Measurements from ENCODE around the gene ERCC3. TPM values are rescaled to one million over a fixed set of nuclear protein-coding genes. Genes with fewer than 3 reads are reported as not detected.

Gene ERCC3
- total RNA-seq, 1 donor from 2014 or later, result 52.9 TPM

DNA sequence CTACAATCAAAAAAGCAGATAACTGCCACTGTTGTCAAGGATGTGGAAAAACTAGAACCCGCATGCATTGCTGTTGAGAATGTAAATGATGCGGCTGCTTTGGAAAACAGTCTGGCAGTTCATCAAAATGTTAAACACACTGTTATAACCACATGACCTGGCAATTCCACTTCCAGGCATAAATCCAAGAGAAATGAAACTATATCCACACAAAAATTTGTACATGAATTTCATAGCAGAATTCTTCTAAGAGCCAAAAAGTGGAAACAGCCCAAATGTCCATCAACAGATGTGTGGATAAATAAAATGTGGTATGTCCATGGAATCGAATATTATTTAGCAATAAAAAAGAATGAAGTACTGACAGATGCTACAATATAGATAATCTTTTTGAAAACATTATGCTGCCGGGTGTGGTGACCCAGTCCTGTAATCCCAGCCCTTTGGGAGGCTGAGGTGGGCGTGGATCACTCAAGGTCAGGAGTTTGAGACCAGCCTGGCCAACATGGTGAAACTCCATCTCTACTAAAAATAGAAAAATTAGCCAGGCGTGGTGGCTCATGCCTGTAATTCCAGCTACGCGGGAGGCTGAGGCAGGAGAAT, 32.0 kb downstream of the ERCC3 start:
- TF ChIP-seq, protein P1, sequence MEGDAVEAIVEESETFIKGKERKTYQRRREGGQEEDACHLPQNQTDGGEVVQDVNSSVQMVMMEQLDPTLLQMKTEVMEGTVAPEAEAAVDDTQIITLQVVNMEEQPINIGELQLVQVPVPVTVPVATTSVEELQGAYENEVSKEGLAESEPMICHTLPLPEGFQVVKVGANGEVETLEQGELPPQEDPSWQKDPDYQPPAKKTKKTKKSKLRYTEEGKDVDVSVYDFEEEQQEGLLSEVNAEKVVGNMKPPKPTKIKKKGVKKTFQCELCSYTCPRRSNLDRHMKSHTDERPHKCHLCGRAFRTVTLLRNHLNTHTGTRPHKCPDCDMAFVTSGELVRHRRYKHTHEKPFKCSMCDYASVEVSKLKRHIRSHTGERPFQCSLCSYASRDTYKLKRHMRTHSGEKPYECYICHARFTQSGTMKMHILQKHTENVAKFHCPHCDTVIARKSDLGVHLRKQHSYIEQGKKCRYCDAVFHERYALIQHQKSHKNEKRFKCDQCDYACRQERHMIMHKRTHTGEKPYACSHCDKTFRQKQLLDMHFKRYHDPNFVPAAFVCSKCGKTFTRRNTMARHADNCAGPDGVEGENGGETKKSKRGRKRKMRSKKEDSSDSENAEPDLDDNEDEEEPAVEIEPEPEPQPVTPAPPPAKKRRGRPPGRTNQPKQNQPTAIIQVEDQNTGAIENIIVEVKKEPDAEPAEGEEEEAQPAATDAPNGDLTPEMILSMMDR (conservative IDR thresholded peaks at IDR 0.05), result no peak
- Mint-ChIP-seq H3K27me3 (no peaks in the 10 kb centered on the region), H3K36me3 (peaks cover 52% of the 10 kb centered on the region), H3K4me3 (no peak overlapping the region), H3K27ac (no peak overlapping the region), H3K4me1 (ENCODE audit: unreplicated experiment) (no peaks in the 10 kb centered on the region), H3K9me3 (no peaks in the 10 kb centered on the region)
- no peak for DNase-seq (ENCODE audit: extremely low spot score, unreplicated experiment)

DNA sequence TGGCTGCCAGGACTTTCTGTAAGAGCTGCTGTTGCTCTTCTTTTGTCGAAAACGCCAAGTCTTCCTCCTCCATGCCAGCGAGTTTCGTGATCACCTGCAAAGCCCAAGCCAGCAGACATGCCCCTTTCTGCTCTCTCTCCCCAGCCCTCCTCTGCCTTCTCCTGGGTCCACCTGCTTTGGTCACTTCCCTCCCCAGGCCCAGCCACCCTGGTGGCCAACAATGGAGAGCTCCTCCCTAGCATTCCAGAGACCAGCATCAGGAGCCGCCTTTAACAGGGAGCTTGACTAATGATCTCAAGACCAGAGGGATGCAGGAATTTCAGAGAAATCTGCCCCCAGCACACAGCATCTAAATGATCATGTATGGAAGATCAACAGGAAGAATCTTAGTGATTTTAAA, 34.6 kb downstream of the ERCC3 start:
- no peak overlapping the region for H3K27ac Mint-ChIP-seq
- peaks cover 7% of the 10 kb centered on the region for H3K4me1 Mint-ChIP-seq (ENCODE audit: unreplicated experiment)
- peaks cover 52% of the 10 kb centered on the region for H3K36me3 Mint-ChIP-seq
- H3K27me3 Mint-ChIP-seq, result no peaks in the 10 kb centered on the region
- TF ChIP-seq, protein P1 (conservative IDR thresholded peaks at IDR 0.05), result no peak
- H3K9me3 Mint-ChIP-seq, result no peaks in the 10 kb centered on the region
- no peak for DNase-seq (ENCODE audit: extremely low spot score, unreplicated experiment)
- no peak overlapping the region for H3K4me3 Mint-ChIP-seq

- peaks cover 36% of the 10 kb centered on the region for H3K36me3 Mint-ChIP-seq
- TF ChIP-seq, protein P1 (conservative IDR thresholded peaks at IDR 0.05), result no peak
- no peaks in the 10 kb centered on the region for H3K27me3 Mint-ChIP-seq
- H3K9me3 Mint-ChIP-seq, result no peaks in the 10 kb centered on the region
- no peak overlapping the region for H3K4me3 Mint-ChIP-seq
- H3K27ac Mint-ChIP-seq, result no peak overlapping the region
- DNase-seq (ENCODE audit: extremely low spot score, unreplicated experiment), result no peak
- peaks cover 7% of the 10 kb centered on the region for H3K4me1 Mint-ChIP-seq (ENCODE audit: unreplicated experiment)
Measured at GRCh38 chr2:127256866-127257265, 37.1 kb downstream of the ERCC3 start.

DNA sequence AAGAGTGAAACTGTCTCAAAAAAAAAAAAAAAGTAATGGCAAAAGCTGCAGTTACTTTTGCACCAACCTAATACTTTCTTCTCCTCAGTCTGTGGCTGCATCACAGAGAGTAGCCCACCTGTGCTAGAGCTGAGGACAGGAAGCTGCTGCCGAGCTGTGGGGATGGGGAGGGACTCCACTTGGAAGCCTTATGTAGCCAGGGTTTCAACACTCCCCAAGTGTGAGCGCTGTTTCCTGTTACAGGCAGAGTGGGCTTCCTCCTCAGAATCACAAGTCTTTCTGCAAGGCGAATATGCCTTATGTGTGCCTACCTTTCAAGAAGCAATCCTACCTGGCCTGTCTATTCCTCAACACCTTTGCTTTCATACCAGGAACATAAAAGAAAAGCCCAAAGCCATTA, 37.6 kb downstream of the ERCC3 start:
- DNase-seq (ENCODE audit: extremely low spot score, unreplicated experiment), result no peak
- Mint-ChIP-seq H3K27me3 (no peaks in the 10 kb centered on the region), H3K4me1 (ENCODE audit: unreplicated experiment) (peaks cover 7% of the 10 kb centered on the region), H3K27ac (no peak overlapping the region), H3K9me3 (no peaks in the 10 kb centered on the region), H3K36me3 (peaks cover 35% of the 10 kb centered on the region), H3K4me3 (no peak overlapping the region)
- TF ChIP-seq, protein P1 (conservative IDR thresholded peaks at IDR 0.05), result no peak

DNA sequence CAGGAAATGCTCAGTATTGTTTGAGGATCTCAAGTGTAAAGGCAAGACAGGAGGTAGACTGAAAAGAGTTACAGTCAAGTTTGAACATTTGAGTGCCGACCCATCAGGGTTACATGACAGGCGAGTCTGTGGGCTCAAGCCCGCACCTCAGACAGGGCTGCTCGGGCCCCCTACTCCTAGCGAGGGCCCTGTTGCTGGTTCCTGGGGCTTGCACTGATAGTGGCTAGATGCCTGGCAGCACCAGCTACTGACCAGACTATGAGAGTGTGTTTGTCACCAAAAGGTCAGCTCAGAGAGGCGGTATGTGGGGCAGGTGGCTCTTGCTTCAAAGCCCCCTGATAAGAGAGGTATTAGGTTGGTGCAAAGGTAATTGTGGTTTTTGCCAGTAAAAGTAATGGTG, 38.2 kb downstream of the ERCC3 start:
- H3K4me1 Mint-ChIP-seq (ENCODE audit: unreplicated experiment), result peaks cover 7% of the 10 kb centered on the region
- H3K9me3 Mint-ChIP-seq, result no peaks in the 10 kb centered on the region
- TF ChIP-seq, protein P1 (conservative IDR thresholded peaks at IDR 0.05), result no peak
- no peak overlapping the region for H3K27ac Mint-ChIP-seq
- no peak for DNase-seq (ENCODE audit: extremely low spot score, unreplicated experiment)
- no peak overlapping the region for H3K4me3 Mint-ChIP-seq
- no peaks in the 10 kb centered on the region for H3K27me3 Mint-ChIP-seq
- H3K36me3 Mint-ChIP-seq, result peaks cover 36% of the 10 kb centered on the region

DNA sequence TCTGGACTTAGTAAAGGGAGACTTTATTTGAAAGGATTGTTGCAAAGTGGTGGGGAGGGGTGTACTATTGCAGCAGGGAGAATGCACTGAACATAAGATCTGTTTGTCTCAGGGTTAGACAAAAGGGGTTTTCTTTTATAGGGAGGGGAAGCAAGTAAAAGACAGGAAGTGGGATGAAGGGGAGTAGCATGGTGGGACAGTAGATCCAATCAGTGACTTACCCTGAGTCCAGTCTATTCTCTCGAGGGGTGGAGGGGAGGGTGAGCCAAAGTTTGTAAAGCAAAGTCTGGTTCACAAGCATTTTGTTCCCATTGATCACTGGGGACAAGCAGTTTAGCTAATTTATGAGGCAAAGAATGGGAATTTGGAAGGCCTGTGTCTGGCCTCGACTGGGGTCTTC, 38.8 kb downstream of the ERCC3 start:
- DNase-seq (ENCODE audit: extremely low spot score, unreplicated experiment), result no peak
- Mint-ChIP-seq H3K27ac (no peak overlapping the region), H3K36me3 (peaks cover 36% of the 10 kb centered on the region), H3K9me3 (no peaks in the 10 kb centered on the region), H3K4me1 (ENCODE audit: unreplicated experiment) (peaks cover 7% of the 10 kb centered on the region), H3K27me3 (no peaks in the 10 kb centered on the region), H3K4me3 (no peak overlapping the region)
- TF ChIP-seq, protein P1 (conservative IDR thresholded peaks at IDR 0.05), result no peak

Measured in type B pancreatic cell (in vitro differentiated cells).